DOHH2 (cell line): ENCODE results near the gene RCOR3.

ENCODE experiments used
- CTCF ChIP-seq: fragments of 200-600 bp; sonication (generic); IDR thresholded peaks from one replicate; pipeline ENCODE4 v1.5.1; 2014; ENCODE audit warnings: antibody characterized with exemption, mild to moderate bottlenecking, low read depth, low read length; ENCODE audit not compliant: poor library complexity, severe bottlenecking
- EZH2phosphoT487 ChIP-seq: fragments of 200-600 bp; sonication (generic); IDR thresholded peaks from 2 replicates; pipeline ENCODE4 v1.6.1; 2017; ENCODE audit warnings: borderline replicate concordance, mild to moderate bottlenecking, antibody characterized with exemption, low read length, moderate library complexity, mixed read lengths

DNA sequence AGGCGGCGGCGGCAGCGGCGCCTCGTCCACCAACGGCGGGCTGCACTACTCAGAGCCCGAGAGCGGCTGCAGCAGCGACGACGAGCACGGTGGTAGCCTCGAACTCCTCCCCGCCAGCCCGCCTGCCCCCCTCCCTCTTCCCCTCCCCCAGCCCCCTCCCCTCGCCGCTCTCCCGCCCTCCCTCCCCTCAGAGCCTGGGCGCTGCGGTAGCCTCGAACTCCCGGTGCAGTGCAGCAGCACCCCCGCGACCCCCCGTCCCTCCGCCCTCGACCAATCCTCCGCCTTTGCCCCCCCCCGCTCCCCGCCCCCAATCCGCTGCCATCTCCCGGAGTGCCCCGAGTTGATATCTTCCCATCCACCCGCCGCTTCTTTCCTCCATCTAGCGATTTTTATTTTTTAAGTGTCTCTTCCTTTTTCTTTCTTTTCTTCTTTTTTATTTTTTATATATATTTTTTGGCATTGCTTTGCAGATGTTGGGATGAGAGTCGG is 516 bp downstream of the RCOR3 start:
- no peak for TF ChIP-seq CTCF
- no peak for TF ChIP-seq EZH2phosphoT487
